Psoas muscle (tissue), 8 donors: ENCODE measurements around the gene NME7. TPM values are rescaled to one million over a fixed set of nuclear protein-coding genes. Genes with fewer than 3 reads are reported as not detected.

Experiments used
- ATAC-seq, 4 donors: fragments of 200-7000 bp; cut with Tn5 transposase; one replicate each; pipeline ENCODE4 v1.9.1; 2020; ENCODE audit warnings: moderate library complexity in 3 of 4, mild to moderate bottlenecking in 2 of 4
- DNase-seq, 2 donors: peaks; one replicate each; pipeline ENCODE4 v3.0.0-alpha.2; 2020
- H3K27ac ChIP-seq: fragments of 200-600 bp; one replicate; pipeline ENCODE4 v1.8.0; 2022
- H3K27me3 ChIP-seq, 3 donors: fragments of 200-600 bp in 1 of 3; one replicate each; pipeline versions ENCODE4 v1.6.1 to v1.8.0; 2013 to 2022; ENCODE audit warnings: low read length in 2 of 3, mild to moderate bottlenecking in 2 of 3, moderate library complexity in 1 of 3; ENCODE audit not compliant: insufficient read depth in 3 of 3
- H3K36me3 ChIP-seq, 2 donors: fragments of 200-600 bp in 1 of 2; one replicate each; pipeline versions ENCODE4 v1.6.1 to v1.8.0; 2013 to 2022; ENCODE audit warnings: low read depth in 1 of 2, mild to moderate bottlenecking in 1 of 2, moderate library complexity in 1 of 2; ENCODE audit not compliant: insufficient read depth in 1 of 2
- H3K4me1 ChIP-seq: fragments of 200-600 bp; one replicate; pipeline ENCODE4 v1.8.0; 2022
- H3K4me3 ChIP-seq: fragments of 200-600 bp; one replicate; pipeline ENCODE4 v1.8.0; 2022; ENCODE audit warnings: mild to moderate bottlenecking
- H3K9me3 ChIP-seq: fragments of 200-600 bp; one replicate; pipeline ENCODE4 v1.8.0; 2022
- CTCF ChIP-seq: fragments of 200-600 bp; IDR thresholded peaks from one replicate; pipeline ENCODE4 v1.8.0; 2022; ENCODE audit warnings: antibody characterized with exemption
- WGBS, 3 donors: extraction: QIAGEN DNeasy Blood & Tissue Kit; methylation state at CpG; one replicate each; pipeline versions ENCODE4 v1.1.6 to v1.1.7; 2013; 5-methylcytosine and 5-hydroxymethylcytosine counted together
- intact Hi-C, 2 donors: fragments of 100-400 bp; cut with DNase I; formaldehyde crosslinking; loops; one replicate each; pipeline versions ENCODE4 v1.11.0 to v1.14.2; 2022
- polyA plus RNA-seq, 3 donors: library from polyadenylated mRNA; stranded (reverse); fragments of 200-250 nt; gene quantifications; one replicate each; pipeline ENCODE4 v1.2.3, GENCODE V29; 2013
- total RNA-seq, 4 donors: library from RNA; stranded (reverse); fragmentation: NEBNext Ultra II Directional in 2 of 4; extraction: Animal tissue kit (Norgen Biotek cat#: 25700) in 2 of 4; gene quantifications; one replicate each; pipeline versions ENCODE4 v1.2.1 to v1.2.4, GENCODE V29; 2021 to 2023
- donor health status: healthy with polysubstance abuse.
- donor health status: DM: no; HTN: no; CAD: no; lungs with moderate emphysema.
- donor health status: Bipolar disorder and iron deficiency.
- donor health status: healthy.
- donor health status: DM: yes; HTN: yes; CAD: no.
- donor health status: DM: no; HTN: no; CAD: no.
- donor health status: DM: no; HTN: no; CAD: no.
- donor health status: DM: yes; HTN: yes; CAD: no.

Gene NME7
- total and polyA plus RNA-seq, 7 donors: 3.9 to 14.1 (median 4.8) TPM

- TF ChIP-seq CTCF: no peak
- H3K27ac ChIP-seq: no peak overlapping the region
- DNase-seq: no peak
- H3K4me1 ChIP-seq: no peaks in the 10 kb centered on the region
- intact Hi-C loops: loop anchor here in 1 of 2 donors (10.0 kb wide), 1 partner anchor 1302 kb away; no protein-coding TSS in a partner anchor
- H3K36me3 ChIP-seq: no peaks in the 10 kb centered on the region
- ATAC-seq: no peak
- H3K27me3 ChIP-seq: no peaks in the 10 kb centered on the region
- peaks cover 1% of the 10 kb centered on the region for H3K9me3 ChIP-seq
- no peak overlapping the region for H3K4me3 ChIP-seq
- WGBS, 3 donors: 98 to 100% (median 100%) methylated on average over 3 of the region's 3 CpGs
Observed at GRCh38 chr1:169202791-169203665, 164.6 kb downstream of the NME7 start.

GRCh38 chr1:169201084-169201619, 166.4 kb downstream of the NME7 start:
- no peak overlapping the region for H3K4me3 ChIP-seq
- H3K4me1 ChIP-seq: no peaks in the 10 kb centered on the region
- peaks cover 3% of the 10 kb centered on the region for H3K9me3 ChIP-seq
- TF ChIP-seq CTCF: no peak
- intact Hi-C loops: loop anchor here in 1 of 2 donors (10.0 kb wide), 1 partner anchor 1304 kb away; no protein-coding TSS in a partner anchor
- H3K36me3 ChIP-seq: no peaks in the 10 kb centered on the region
- no peaks in the 10 kb centered on the region for H3K27me3 ChIP-seq
- ATAC-seq (no peak), DNase-seq (no peak)
- WGBS, 3 donors: 96 to 98% (median 98%) methylated on average over 5 of the region's 5 CpGs
- H3K27ac ChIP-seq: no peak overlapping the region

GRCh38 chr1:169200319-169200718, 167.3 kb downstream of the NME7 start:
- H3K9me3 ChIP-seq: peaks cover 3% of the 10 kb centered on the region
- H3K27me3 ChIP-seq: no peaks in the 10 kb centered on the region
- ATAC-seq (no peak), DNase-seq (no peak)
- intact Hi-C loops: loop anchor here in 1 of 2 donors (10.0 kb wide), 1 partner anchor 1304 kb away; no protein-coding TSS in a partner anchor
- no peaks in the 10 kb centered on the region for H3K36me3 ChIP-seq
- H3K4me3 ChIP-seq: no peak overlapping the region
- H3K27ac ChIP-seq: no peak overlapping the region
- TF ChIP-seq CTCF: no peak
- H3K4me1 ChIP-seq: no peaks in the 10 kb centered on the region

- ATAC-seq (no peak), DNase-seq (no peak)
- Histone ChIP-seq H3K9me3 (peaks cover 3% of the 10 kb centered on the region), H3K27ac (no peak overlapping the region), H3K4me1 (peaks cover 7% of the 10 kb centered on the region), H3K4me3 (no peak overlapping the region), H3K36me3 (no peaks in the 10 kb centered on the region), H3K27me3 (no peaks in the 10 kb centered on the region)
- no peak for TF ChIP-seq CTCF
- intact Hi-C loops: no loop called here
- 96 to 99% (median 98%) methylated on average over 3 of the region's 3 CpGs for WGBS, 3 donors
Observed at GRCh38 chr1:169196581-169196980, 171.0 kb downstream of the NME7 start.
